Neuronal stem cell (in vitro differentiated cells): ENCODE data around the gene SLC36A2.

ENCODE experiments used
- DNase-seq: peaks from one replicate; pipeline ENCODE4 v3.0.0-alpha.2; 2013; ENCODE audit warnings: low spot score
- H2AFZ ChIP-seq: one replicate; pipeline ENCODE4 v1.6.1; 2013; ENCODE audit warnings: mild to moderate bottlenecking, low read length, inconsistent platforms
- H2AK5ac ChIP-seq: 2 replicates; pipeline ENCODE4 v1.6.1; 2013; ENCODE audit warnings: low read depth, mild to moderate bottlenecking, inconsistent platforms, low read length, moderate library complexity, mixed read lengths
- H2BK120ac ChIP-seq: 2 replicates; pipeline ENCODE4 v1.6.1; 2013; ENCODE audit warnings: low read depth, mild to moderate bottlenecking, inconsistent platforms, low read length, moderate library complexity, mixed read lengths
- H2BK12ac ChIP-seq: one replicate; pipeline ENCODE4 v1.6.1; 2013; ENCODE audit warnings: low read length, inconsistent platforms
- H2BK15ac ChIP-seq: 2 replicates; pipeline ENCODE4 v1.6.1; 2013; ENCODE audit warnings: mild to moderate bottlenecking, low read length, inconsistent platforms, mixed read lengths
- H2BK5ac ChIP-seq: one replicate; pipeline ENCODE4 v1.6.1; 2013; ENCODE audit warnings: inconsistent platforms, mild to moderate bottlenecking, low read length, moderate library complexity
- H3K14ac ChIP-seq: one replicate; pipeline ENCODE4 v1.6.1; 2013; ENCODE audit warnings: low read length, inconsistent platforms
- H3K18ac ChIP-seq: 2 replicates; pipeline ENCODE4 v1.6.1; 2013; ENCODE audit warnings: low read length, inconsistent platforms
- H3K23ac ChIP-seq: 2 replicates; pipeline ENCODE4 v1.6.1; 2013; ENCODE audit warnings: low read depth, mild to moderate bottlenecking, mixed read lengths, low read length, inconsistent platforms; ENCODE audit not compliant: poor library complexity
- H3K27ac ChIP-seq: replicated peaks from 3 replicates; pipeline ENCODE4 v1.5.1; 2013; ENCODE audit warnings: low read length, inconsistent platforms
- H3K27me3 ChIP-seq, 3 experiments: 2 replicates each; pipeline ENCODE4 v1.6.1; 2013; ENCODE audit warnings: low read length in 3 of 3, mild to moderate bottlenecking in 2 of 3, inconsistent platforms in 1 of 3, low read depth in 1 of 3, mixed read lengths in 1 of 3, moderate library complexity in 1 of 3; ENCODE audit not compliant: control insufficient read depth in 3 of 3, insufficient read depth in 3 of 3
- H3K36me3 ChIP-seq, 2 donors: replicated peaks in 1 of 2; 2 replicates each; pipeline ENCODE4 v1.6.1; 2013; ENCODE audit warnings: low read length in 2 of 2; ENCODE audit not compliant: control insufficient read depth in 2 of 2, insufficient read depth in 2 of 2
- H3K4ac ChIP-seq: 2 replicates; pipeline ENCODE4 v1.6.1; 2013; ENCODE audit warnings: inconsistent platforms, mild to moderate bottlenecking, low read length, moderate library complexity
- H3K4me1 ChIP-seq, 2 donors: 1 replicate in 1 of 2; 2 replicates in 1 of 2; pipeline ENCODE4 v1.6.1; 2013; ENCODE audit warnings: low read length in 2 of 2, low read depth in 1 of 2; ENCODE audit not compliant: control insufficient read depth in 2 of 2, insufficient read depth in 1 of 2
- H3K4me2 ChIP-seq: one replicate; pipeline ENCODE4 v1.6.1; 2013; ENCODE audit warnings: mild to moderate bottlenecking, low read length, inconsistent platforms; ENCODE audit not compliant: insufficient read depth, poor library complexity, severe bottlenecking
- H3K4me3 ChIP-seq, 2 donors: 2 replicates each; pipeline ENCODE4 v1.5.1; 2013; ENCODE audit warnings: low read length in 2 of 2, mild to moderate bottlenecking in 2 of 2, inconsistent platforms in 1 of 2, moderate library complexity in 1 of 2
- H3K79me1 ChIP-seq: one replicate; pipeline ENCODE4 v1.6.1; 2013; ENCODE audit warnings: low read depth, mild to moderate bottlenecking, inconsistent platforms, low read length, moderate library complexity
- H3K9ac ChIP-seq: one replicate; pipeline ENCODE4 v1.6.1; 2013; ENCODE audit warnings: mild to moderate bottlenecking, low read depth, low read length, inconsistent platforms; ENCODE audit not compliant: poor library complexity
- H3K9me3 ChIP-seq, 2 donors: replicated peaks in 1 of 2; 2 replicates each; pipeline versions ENCODE3 to v1.6.1; 2013; ENCODE audit warnings: low read length in 2 of 2, mild to moderate bottlenecking in 2 of 2, inconsistent platforms in 1 of 2, low read depth in 1 of 2, mixed read lengths in 1 of 2, moderate library complexity in 1 of 2; ENCODE audit not compliant: control insufficient read depth in 2 of 2, insufficient read depth in 1 of 2
- H4K8ac ChIP-seq: one replicate; pipeline ENCODE4 v1.6.1; 2013; ENCODE audit warnings: low read depth, mild to moderate bottlenecking, inconsistent platforms, low read length, moderate library complexity
- H4K91ac ChIP-seq: one replicate; pipeline ENCODE4 v1.6.1; 2013; ENCODE audit warnings: low read length, low read depth, mild to moderate bottlenecking, inconsistent platforms; ENCODE audit not compliant: poor library complexity
- WGBS, 2 donors: extraction: QIAGEN DNeasy Blood & Tissue Kit; methylation state at CpG; one replicate each; pipeline ENCODE4 v1.1.7; 2013; ENCODE audit warnings: missing lambda C conversion rate in 2 of 2, mixed read lengths in 1 of 2; ENCODE audit not compliant: insufficient read length in 2 of 2, insufficient replicate concordance in 1 of 2; ENCODE audit errors: extremely low coverage in 2 of 2; 5-methylcytosine and 5-hydroxymethylcytosine counted together

Gene SLC36A2

DNA sequence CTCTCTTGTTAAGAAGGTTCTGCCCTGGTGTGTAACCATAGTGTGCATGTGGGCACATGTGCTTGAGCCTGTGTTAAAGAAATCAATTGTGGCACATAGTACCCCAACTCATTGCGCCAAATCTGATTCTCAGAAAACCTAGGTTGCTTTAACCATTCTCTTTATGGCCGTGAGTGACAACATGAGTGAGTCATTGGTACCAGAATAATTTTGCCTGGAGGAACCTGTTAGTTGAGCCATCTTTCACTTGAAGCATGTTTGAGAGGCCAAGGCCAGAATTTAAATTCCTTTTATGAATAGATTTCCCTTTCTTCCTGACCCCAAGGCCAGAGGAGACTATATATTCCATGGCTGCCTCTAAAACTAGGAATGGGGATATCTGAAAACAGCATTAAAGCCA lies 35.2 kb upstream of the SLC36A2 start:
- H3K79me1 ChIP-seq = no peaks in the 10 kb centered on the region
- H3K9ac ChIP-seq = no peak overlapping the region
- no peak overlapping the region for H3K4ac ChIP-seq
- H3K4me3 ChIP-seq = no peak overlapping the region
- H3K27ac ChIP-seq = no peak overlapping the region
- H3K23ac ChIP-seq = no peak overlapping the region
- H2BK5ac ChIP-seq = no peak overlapping the region
- H3K18ac ChIP-seq = no peak overlapping the region
- no peak overlapping the region for H4K8ac ChIP-seq
- no peaks in the 10 kb centered on the region for H3K36me3 ChIP-seq
- H2BK120ac ChIP-seq = no peak overlapping the region
- H3K27me3 ChIP-seq = peaks cover 0 to 16% (median 0%) of the 10 kb centered on the region in 3 experiments
- no peaks in the 10 kb centered on the region for H3K4me1 ChIP-seq
- H4K91ac ChIP-seq = no peak overlapping the region
- H3K14ac ChIP-seq = no peak overlapping the region
- H3K9me3 ChIP-seq = no peaks in the 10 kb centered on the region
- no CpG with 5 or more reads among the region's 2 CpGs for WGBS, 2 donors
- H2AFZ ChIP-seq = no peak overlapping the region
- DNase-seq = no peak
- no peak overlapping the region for H2AK5ac ChIP-seq
- H2BK12ac ChIP-seq = no peak overlapping the region
- H2BK15ac ChIP-seq = no peak overlapping the region
- H3K4me2 ChIP-seq = no peak overlapping the region

DNA sequence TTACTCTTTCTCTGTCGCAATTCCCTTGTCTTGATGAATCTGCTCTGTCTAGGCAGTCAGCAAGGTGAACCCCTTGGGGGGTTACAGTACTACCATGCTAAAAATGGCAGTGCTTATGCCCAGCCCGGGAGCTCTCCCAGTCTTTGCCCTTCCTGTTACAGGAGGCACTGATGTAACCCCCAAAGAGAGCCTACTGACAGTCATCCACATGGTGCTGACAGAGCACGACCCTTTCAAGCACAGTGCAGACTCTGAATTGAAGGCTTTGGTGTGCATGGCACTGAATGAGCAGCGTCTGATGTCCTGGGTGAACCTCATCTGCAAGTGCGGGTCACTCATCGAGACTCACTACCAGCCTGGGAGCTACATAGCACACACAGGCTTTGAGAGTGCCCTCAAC lies 34.5 kb upstream of the SLC36A2 start:
- Histone ChIP-seq H3K9ac (no peak overlapping the region), H3K79me1 (no peaks in the 10 kb centered on the region), H2BK15ac (no peak overlapping the region), H3K23ac (no peak overlapping the region), H2BK120ac (no peak overlapping the region), H3K9me3 (no peaks in the 10 kb centered on the region), H3K4me3 (no peak overlapping the region), H3K4me1 (no peaks in the 10 kb centered on the region), H3K4me2 (no peak overlapping the region), H2AFZ (no peak overlapping the region), H3K27ac (no peak overlapping the region), H2BK12ac (no peak overlapping the region), H3K27me3 (peaks cover 0 to 13% (median 0%) of the 10 kb centered on the region in 3 experiments), H4K8ac (no peak overlapping the region), H3K36me3 (no peaks in the 10 kb centered on the region), H3K4ac (no peak overlapping the region), H4K91ac (no peak overlapping the region), H2AK5ac (no peak overlapping the region), H3K18ac (no peak overlapping the region), H2BK5ac (no peak overlapping the region), H3K14ac (no peak overlapping the region)
- no CpG with 5 or more reads among the region's 6 CpGs for WGBS, 2 donors
- no peak for DNase-seq

- no peak overlapping the region for H3K9ac ChIP-seq
Observed at GRCh38 chr5:151378616-151379015, 31.3 kb upstream of the SLC36A2 start.

DNA sequence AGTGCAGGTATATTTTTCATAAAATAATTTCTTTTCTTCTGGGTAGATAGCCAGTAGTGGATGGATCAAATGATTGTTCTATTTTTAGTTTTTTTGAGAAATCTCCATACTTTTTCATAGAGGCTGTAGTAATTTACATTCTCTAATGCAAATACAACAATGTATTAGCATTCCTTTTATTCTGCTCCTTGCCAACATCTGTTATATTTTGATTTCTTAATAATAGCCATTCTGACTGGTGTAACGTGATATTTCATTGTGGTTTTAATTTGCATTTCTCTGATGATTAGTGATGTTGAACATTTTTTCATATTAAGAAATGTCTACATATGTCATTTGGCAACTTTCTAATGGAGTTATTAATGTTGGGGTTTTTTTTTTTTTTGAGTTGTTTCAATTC lies 27.2 kb upstream of the SLC36A2 start:
- no peaks in the 10 kb centered on the region for H3K36me3 ChIP-seq
- H3K18ac ChIP-seq = no peak overlapping the region
- H2BK120ac ChIP-seq = no peak overlapping the region
- H3K27me3 ChIP-seq = no peaks in the 10 kb centered on the region
- H3K9ac ChIP-seq = no peak overlapping the region
- H2BK12ac ChIP-seq = no peak overlapping the region
- H4K8ac ChIP-seq = no peak overlapping the region
- H3K4me3 ChIP-seq = no peak overlapping the region
- H3K23ac ChIP-seq = no peak overlapping the region
- H3K4ac ChIP-seq = no peak overlapping the region
- H3K27ac ChIP-seq = no peak overlapping the region
- no peak overlapping the region for H2BK5ac ChIP-seq
- H2BK15ac ChIP-seq = no peak overlapping the region
- H3K14ac ChIP-seq = no peak overlapping the region
- no CpG with 5 or more reads among the region's 1 CpG for WGBS, 2 donors
- no peaks in the 10 kb centered on the region for H3K4me1 ChIP-seq
- H3K9me3 ChIP-seq = no peaks in the 10 kb centered on the region
- no peak overlapping the region for H3K4me2 ChIP-seq
- H2AK5ac ChIP-seq = no peak overlapping the region
- H4K91ac ChIP-seq = no peak overlapping the region
- no peak overlapping the region for H2AFZ ChIP-seq
- DNase-seq = no peak
- no peaks in the 10 kb centered on the region for H3K79me1 ChIP-seq

More at GRCh38 chr5:151378616-151379015, 31.3 kb upstream of the SLC36A2 start:
- no peaks in the 10 kb centered on the region for H3K79me1 ChIP-seq
- DNase-seq = no peak
- peaks cover 0 to 3% (median 0%) of the 10 kb centered on the region in 3 experiments for H3K27me3 ChIP-seq
- H2BK15ac ChIP-seq = no peak overlapping the region
- H2AK5ac ChIP-seq = no peak overlapping the region
- no peak overlapping the region for H2BK5ac ChIP-seq
- no peaks in the 10 kb centered on the region for H3K9me3 ChIP-seq
- H3K23ac ChIP-seq = no peak overlapping the region
- no peak overlapping the region for H3K4ac ChIP-seq
- H2BK12ac ChIP-seq = no peak overlapping the region
- WGBS, 2 donors = no CpG with 5 or more reads among the region's 6 CpGs
- H3K18ac ChIP-seq = no peak overlapping the region
- H3K4me2 ChIP-seq = no peak overlapping the region
- H3K4me1 ChIP-seq = no peaks in the 10 kb centered on the region
- no peak overlapping the region for H2AFZ ChIP-seq
- no peak overlapping the region for H3K4me3 ChIP-seq
- H2BK120ac ChIP-seq = no peak overlapping the region
- no peaks in the 10 kb centered on the region for H3K36me3 ChIP-seq
- no peak overlapping the region for H3K27ac ChIP-seq
- no peak overlapping the region for H4K8ac ChIP-seq
- no peak overlapping the region for H4K91ac ChIP-seq
- H3K14ac ChIP-seq = no peak overlapping the region
